Ascending aorta (tissue), 2 donors: Measurements from ENCODE around the gene TMX4. TPM values are rescaled to one million over a fixed set of nuclear protein-coding genes. Genes with fewer than 3 reads are reported as not detected.

Experiments
- DNase-seq, 2 donors: peaks; one replicate each; pipeline ENCODE4 v3.0.0-alpha.2; 2019; ENCODE audit warnings: low spot score in 2 of 2
- H3K27ac ChIP-seq, 2 donors: fragments of 200-600 bp; sonication (generic); one replicate each; pipeline ENCODE4 v1.5.1; 2016 to 2017; ENCODE audit warnings: mild to moderate bottlenecking in 1 of 2
- H3K27me3 ChIP-seq: fragments of 200-600 bp; sonication (generic); one replicate; pipeline ENCODE4 v1.5.1; 2017
- H3K36me3 ChIP-seq, 2 donors: fragments of 200-600 bp; sonication (generic); one replicate each; pipeline ENCODE4 v1.5.1; 2016
- H3K4me1 ChIP-seq, 2 donors: fragments of 200-600 bp; sonication (generic); one replicate each; pipeline ENCODE4 v1.5.1; 2016 to 2017; ENCODE audit warnings: mild to moderate bottlenecking in 1 of 2
- H3K4me3 ChIP-seq, 2 donors: fragments of 200-600 bp; sonication (generic); one replicate each; pipeline ENCODE4 v1.5.1; 2016 to 2017; ENCODE audit warnings: mild to moderate bottlenecking in 1 of 2
- H3K9me3 ChIP-seq, 2 donors: fragments of 200-600 bp; sonication (generic); one replicate each; pipeline ENCODE4 v1.5.1; 2016
- intact Hi-C: fragments of 100-400 bp; cut with DNase I; formaldehyde crosslinking; loops from one replicate; pipeline ENCODE4 v1.15.1; 2023
- total RNA-seq: library from RNA; depleted of rRNA; stranded (reverse); fragments of >200 nt; gene quantifications from one replicate; pipeline ENCODE4 v1.1.0, GENCODE V29; 2016
- TF ChIP-seq, protein P1 (sequence below), 3 experiments: fragments of 200-600 bp in 2 of 3; fragments of 450-650 bp in 1 of 3; sonication (generic) in 2 of 3; IDR thresholded peaks; one replicate each; pipeline ENCODE4 v1.5.1; 2016 to 2019; ENCODE audit warnings: antibody characterized with exemption in 3 of 3, mild to moderate bottlenecking in 1 of 3, moderate library complexity in 1 of 3

Gene TMX4
- total RNA-seq, 1 donor from 2014 or later: 65.3 TPM

DNA sequence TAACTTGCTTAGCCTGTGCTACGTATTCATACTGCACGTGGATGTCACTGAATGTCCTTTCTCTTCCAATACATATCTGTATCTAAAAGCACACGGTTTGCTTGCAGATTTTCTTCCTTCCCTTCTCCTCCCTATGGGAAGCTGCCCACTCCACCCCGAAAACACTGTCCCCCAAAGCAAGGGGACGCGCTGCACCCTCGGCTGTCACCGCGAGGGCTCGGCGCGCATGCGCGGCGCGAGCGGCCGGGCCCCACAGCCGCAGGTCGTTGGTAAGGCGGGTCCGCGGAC lies 659 bp downstream of the TMX4 start:
- Histone ChIP-seq H3K27me3 (no peaks in the 10 kb centered on the region), H3K4me3 (peak overlapping the region; percentile 74 to 79), H3K27ac (peak overlapping the region; percentile 96 to 97), H3K36me3 (no peaks in the 10 kb centered on the region), H3K4me1 (peaks cover 0 to 7% of the 10 kb centered on the region in 2 donors), H3K9me3 (no peaks in the 10 kb centered on the region)
- TF ChIP-seq, protein P1, sequence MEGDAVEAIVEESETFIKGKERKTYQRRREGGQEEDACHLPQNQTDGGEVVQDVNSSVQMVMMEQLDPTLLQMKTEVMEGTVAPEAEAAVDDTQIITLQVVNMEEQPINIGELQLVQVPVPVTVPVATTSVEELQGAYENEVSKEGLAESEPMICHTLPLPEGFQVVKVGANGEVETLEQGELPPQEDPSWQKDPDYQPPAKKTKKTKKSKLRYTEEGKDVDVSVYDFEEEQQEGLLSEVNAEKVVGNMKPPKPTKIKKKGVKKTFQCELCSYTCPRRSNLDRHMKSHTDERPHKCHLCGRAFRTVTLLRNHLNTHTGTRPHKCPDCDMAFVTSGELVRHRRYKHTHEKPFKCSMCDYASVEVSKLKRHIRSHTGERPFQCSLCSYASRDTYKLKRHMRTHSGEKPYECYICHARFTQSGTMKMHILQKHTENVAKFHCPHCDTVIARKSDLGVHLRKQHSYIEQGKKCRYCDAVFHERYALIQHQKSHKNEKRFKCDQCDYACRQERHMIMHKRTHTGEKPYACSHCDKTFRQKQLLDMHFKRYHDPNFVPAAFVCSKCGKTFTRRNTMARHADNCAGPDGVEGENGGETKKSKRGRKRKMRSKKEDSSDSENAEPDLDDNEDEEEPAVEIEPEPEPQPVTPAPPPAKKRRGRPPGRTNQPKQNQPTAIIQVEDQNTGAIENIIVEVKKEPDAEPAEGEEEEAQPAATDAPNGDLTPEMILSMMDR (IDR thresholded peaks at IDR 0.05): peak in 1 of 3 experiments; percentile 9
- DNase-seq: no peak
- intact Hi-C loops: loop anchor here (10.0 kb wide), 2 partner anchors 1254 to 1754 kb away; partner anchors contain the start of gene BMP2

DNA sequence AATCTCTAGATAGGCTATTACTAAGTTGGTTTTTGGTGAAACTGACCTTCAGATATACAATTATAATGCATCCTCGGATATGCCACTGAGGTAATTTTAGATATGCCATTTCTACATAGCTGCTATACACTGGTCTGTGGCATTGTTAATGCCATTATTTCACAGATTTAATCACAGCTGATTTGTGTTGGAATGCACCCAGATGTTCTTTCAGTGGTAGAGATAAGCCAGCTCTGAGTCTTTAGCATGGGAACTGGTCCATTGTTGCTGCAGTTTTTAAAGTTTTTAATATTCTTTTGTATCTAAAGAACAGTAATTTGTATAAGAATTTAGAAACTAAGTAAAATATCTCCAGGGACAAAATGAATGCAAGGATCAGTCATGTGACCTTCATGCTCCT lies 6.8 kb downstream of the TMX4 start:
- intact Hi-C loops: loop anchor here (10.0 kb wide), 2 partner anchors 1248 to 1748 kb away; partner anchors contain the start of gene BMP2
- Histone ChIP-seq H3K4me1 (peaks cover 0 to 2% of the 10 kb centered on the region in 2 donors), H3K36me3 (peaks cover 3 to 4% of the 10 kb centered on the region in 2 donors), H3K4me3 (no peak overlapping the region), H3K27ac (no peak overlapping the region), H3K27me3 (no peaks in the 10 kb centered on the region), H3K9me3 (no peaks in the 10 kb centered on the region)
- TF ChIP-seq, protein P1 (IDR thresholded peaks at IDR 0.05): no peak
- no peak for DNase-seq

DNA sequence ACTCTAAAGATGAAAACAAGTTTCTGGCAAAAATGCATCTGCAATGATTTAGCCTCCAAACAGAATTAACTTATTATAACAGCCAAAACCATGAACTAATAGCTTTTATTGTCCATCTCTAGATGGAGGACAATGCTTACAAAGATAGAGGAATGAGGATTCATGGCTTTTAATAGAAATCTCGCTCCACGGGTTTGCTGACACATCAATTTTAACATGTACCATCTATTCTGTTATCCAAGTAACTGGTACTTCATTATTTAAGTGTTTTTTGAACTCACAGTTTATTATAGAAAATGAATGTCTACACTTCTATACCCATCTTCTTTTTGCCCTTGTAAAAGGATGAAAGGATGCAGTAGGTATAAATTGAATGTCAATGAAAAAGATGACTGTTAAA lies 10.8 kb downstream of the TMX4 start:
- Histone ChIP-seq H3K9me3 (no peaks in the 10 kb centered on the region), H3K4me1 (no peaks in the 10 kb centered on the region), H3K36me3 (peaks cover 3 to 7% of the 10 kb centered on the region in 2 donors), H3K27me3 (no peaks in the 10 kb centered on the region), H3K4me3 (no peak overlapping the region), H3K27ac (no peak overlapping the region)
- DNase-seq: no peak
- intact Hi-C loops: no loop called here
- TF ChIP-seq, protein P1 (IDR thresholded peaks at IDR 0.05): no peak

DNA sequence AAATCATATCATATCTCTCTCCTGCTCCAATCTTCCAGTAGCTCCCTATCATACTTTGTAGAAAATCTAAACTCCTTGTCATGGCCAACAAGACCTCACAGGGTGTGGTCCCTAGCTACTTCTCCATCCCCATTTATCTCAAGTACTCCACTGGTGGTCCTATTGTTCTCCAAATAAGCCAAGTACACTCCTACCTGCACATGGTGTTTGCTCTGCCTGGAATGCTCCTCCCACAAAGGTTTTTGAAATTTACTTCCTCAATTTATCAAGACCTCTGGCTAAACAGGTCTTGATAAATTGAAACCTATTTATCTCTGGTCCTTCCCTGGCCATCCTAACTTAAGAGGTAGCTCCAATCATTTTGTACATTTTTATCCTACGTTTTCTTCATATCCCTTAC lies 12.1 kb downstream of the TMX4 start:
- TF ChIP-seq, protein P1 (IDR thresholded peaks at IDR 0.05): no peak
- no peaks in the 10 kb centered on the region for H3K27me3 ChIP-seq
- H3K36me3 ChIP-seq: peaks cover 3 to 7% of the 10 kb centered on the region in 2 donors
- H3K4me3 ChIP-seq: no peak overlapping the region
- no peaks in the 10 kb centered on the region for H3K9me3 ChIP-seq
- no peak overlapping the region for H3K27ac ChIP-seq
- no peak for DNase-seq
- intact Hi-C loops: no loop called here
- H3K4me1 ChIP-seq: no peaks in the 10 kb centered on the region

DNA sequence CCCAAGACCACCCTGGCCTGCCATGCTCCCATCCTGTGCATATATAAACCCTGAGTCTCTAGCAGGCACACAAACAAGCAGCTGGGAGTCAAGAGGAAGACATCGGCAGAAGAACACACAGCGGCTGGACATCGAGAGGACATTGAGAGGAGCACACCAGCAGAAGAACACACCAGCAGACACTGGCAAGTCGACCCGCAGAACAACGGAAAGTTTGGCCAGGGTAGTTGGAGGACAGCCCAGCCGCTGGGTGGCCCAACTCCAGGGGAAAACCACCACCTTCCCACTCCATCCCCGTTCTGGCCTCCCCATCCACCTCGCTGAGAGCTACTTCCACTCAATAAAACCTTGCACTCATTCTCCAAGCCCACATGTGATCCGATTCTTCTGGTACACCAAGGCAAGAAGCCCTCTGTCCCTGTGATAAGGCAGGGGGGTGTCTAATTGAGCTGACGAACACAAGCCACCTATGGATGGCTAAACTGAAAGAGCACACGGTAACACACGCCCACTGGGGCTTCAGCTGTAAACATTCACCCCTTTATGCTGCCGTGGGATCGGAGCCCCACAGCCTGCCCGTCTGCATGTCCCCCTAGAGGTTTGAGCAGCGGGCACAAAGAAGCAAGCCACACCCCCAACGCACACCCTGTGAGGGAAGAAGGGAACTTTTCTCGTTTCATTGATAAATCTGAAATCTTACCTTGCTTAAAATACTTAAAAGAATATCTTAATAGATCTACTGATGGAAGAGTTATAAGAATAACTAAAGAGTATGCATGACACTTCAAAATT lies 13.8 kb downstream of the TMX4 start:
- H3K27me3 ChIP-seq: no peaks in the 10 kb centered on the region
- intact Hi-C loops: no loop called here
- H3K36me3 ChIP-seq: peaks cover 3 to 7% of the 10 kb centered on the region in 2 donors
- DNase-seq: no peak
- H3K4me3 ChIP-seq: no peak overlapping the region
- H3K4me1 ChIP-seq: no peaks in the 10 kb centered on the region
- no peak overlapping the region for H3K27ac ChIP-seq
- no peaks in the 10 kb centered on the region for H3K9me3 ChIP-seq
- TF ChIP-seq, protein P1 (IDR thresholded peaks at IDR 0.05): no peak
